GM19035 (cell line): ENCODE measurements around the gene GLT8D1.
"Not testable (repeated sequence)": the region's sequence is repeated elsewhere in the genome, so short reads cannot be mapped to it uniquely, and the experiment has no call there.

Experiments
- ATAC-seq: cut with Tn5 transposase; IDR thresholded peaks from one replicate; pipeline ENCODE4 v1.9.1; 2021; ENCODE audit not compliant: unreplicated experiment

GLT8D1 gene

GRCh38 chr3:52681596-52681995 lies 24.0 kb downstream of the GLT8D1 start:
- ATAC-seq: no peak

- ATAC-seq: no peak
These were observed 25.8 kb downstream of the GLT8D1 start for GRCh38 chr3:52679811-52680210.

DNA sequence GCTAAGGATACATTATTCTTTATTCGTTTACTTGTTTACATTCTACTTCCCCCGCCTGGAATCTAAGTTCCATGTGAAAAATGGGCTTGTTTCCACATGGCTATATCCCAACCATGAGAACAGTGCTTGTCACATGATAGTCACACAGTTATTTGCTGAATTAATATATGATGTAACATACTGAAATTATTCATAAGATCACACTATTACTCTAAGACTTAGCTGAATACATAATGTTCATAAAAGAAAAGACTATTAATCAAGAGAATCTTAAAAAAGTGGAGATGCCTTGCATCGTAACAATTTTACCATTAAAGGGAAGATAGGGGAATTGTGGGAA lies 26.4 kb downstream of the GLT8D1 start:
- ATAC-seq: no peak

DNA sequence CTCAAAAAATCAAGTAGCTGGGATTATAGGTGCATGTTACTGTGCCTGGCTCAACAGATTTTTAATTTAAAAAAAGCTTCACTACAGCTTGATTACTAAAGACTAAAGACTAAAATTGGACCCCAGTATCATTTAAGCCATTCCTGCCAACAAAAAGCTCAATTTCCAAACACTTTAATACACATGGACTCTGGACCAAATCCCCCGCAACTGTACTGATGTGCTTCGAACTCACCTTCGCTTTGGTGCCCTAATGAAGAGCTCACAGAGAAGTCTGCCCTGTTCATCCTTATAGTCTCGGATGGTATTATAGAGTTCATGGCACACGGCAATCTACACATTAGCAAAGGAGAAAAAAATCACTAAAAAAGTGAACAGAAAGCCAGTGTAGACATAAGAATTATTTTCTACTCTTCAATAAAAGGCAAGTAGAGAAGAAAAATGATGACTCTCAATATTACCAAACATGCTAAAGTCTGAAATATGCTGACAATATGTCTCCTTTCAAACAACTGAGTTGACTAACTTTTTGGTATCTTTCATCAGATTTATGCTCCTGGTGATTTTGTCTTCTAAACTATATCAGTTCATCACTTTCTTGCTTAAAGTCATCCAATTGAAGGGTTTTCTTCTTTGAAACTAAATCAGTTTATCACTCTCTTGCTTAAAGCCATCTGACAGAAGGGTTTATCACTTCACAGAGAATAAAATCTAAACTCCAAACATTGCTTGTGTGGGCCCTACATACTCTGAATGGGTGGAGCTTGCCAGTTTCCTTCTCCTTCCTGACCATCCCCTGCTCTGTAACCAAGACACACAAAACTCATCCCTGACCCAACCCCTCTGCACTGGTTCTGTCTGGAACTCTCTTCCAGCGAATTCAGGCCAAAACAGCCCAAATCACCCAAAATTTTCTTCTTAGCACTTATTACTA lies 27.1 kb downstream of the GLT8D1 start:
- no peak for ATAC-seq

DNA sequence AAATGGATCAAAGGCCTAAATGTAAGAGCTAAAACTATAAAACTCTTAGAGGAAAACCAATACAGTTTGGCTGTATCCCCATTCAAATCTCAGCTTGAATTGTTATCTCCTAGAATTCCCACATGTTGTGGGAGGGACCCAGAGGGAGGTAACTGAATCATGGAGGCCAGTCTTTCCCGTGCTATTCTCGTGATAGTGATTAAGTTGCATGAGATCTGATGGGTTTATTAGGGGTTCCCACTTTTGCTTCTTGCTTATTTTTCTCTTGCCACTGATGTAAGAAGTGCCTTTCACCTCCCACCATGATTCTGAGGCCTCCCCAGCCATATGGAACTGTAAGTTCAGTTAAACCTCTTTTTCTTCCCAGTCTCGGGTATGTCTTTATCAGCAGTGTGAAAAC lies 29.4 kb downstream of the GLT8D1 start:
- ATAC-seq: not testable (repeated sequence)

DNA sequence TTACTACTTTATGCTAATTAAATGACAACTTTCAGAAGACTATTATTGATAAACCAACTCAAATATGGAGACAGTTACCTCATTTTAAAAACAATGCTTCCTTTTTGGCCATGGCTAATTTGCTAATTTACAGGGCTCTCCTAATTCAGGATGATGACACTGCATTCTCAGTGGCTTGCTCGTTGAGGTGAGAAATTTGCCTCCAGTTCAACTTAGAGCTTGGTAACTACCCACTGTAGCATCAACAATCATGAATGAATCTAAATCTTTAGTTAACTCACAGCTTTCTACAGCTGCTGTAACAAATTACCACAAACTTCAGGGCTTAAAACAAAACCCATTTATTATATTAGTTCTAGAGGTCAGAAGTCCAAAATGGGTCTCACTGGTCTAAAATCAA lies 33.9 kb downstream of the GLT8D1 start:
- no peak for ATAC-seq

- ATAC-seq: peak; percentile 80
These were observed 34.7 kb downstream of the GLT8D1 start for GRCh38 chr3:52670621-52671521.

DNA sequence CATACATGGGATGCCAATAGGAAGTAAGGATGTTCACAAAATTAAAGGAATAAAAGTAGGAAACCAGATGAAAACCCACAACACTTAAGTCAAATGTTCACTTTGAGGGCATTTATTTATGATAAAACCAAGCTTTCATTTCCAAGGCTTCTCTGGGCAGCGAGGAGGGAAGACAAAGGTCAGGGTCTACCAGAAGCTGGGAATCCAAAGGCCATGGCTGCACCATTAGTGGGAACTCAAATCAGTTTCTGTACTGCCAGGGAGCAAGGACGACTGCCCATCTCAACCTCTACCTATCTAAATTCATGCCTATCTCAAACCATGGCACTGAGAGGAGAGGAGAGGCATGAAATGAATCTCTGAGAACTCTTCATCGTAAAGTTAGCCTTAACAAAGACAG lies 42.5 kb downstream of the GLT8D1 start:
- ATAC-seq: no peak

DNA sequence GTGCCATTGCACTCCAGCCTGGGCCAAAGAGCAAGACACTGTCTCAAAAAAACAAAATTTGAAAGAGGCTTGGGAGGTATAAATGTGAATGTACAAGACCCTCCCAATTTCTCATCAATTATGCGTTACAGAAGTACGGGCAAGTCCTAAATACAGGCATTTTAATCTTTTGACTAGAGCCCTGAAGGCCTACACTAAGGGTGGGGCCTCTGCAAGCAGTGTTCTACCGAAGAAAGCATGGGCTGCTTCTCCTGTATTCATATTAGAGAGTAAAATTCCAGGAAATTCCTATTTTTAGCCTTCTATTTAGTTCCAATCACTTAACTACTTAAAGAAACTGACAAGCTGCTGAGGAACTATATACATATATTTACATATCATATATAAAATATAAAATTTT lies 45.5 kb downstream of the GLT8D1 start:
- no peak for ATAC-seq

- ATAC-seq: no peak
These were observed 49.7 kb downstream of the GLT8D1 start for GRCh38 chr3:52655895-52656294.

DNA sequence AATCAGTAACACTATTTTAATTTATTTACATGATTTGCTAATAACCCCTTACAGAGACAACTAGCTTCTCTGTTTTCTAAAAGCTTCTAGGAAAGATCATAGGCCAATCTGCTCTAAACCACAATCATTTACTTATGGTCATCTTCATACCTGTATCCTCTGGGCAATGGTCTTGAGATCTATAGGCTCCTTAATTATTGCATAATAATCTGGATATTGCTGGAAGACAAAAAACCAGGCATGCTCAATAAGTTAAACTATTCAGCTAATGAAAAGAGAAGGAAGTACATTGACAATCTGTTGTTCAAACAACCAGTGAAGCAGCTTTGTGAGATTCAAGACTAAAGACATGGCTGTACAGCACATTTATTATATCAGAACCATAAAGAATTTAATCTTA lies 54.0 kb downstream of the GLT8D1 start:
- no peak for ATAC-seq

DNA sequence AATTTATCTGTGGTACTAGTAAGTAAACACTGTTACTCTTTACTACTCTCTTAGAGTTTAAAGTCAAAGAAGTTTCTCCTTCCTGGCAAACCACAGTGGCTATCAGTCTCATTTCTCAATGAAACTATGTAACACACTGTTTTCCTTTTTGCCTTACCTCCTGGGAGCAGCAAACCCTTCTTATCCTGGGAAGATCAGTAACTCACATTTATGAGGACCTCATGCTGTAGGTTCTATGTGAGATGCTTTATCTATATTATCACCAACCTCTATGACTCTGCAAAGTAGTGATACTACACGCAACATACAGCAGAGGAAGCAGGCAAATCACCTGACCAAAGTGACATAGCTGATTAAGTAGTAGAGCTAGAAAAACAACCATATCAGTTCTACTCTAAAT lies 55.2 kb downstream of the GLT8D1 start:
- ATAC-seq: no peak

DNA sequence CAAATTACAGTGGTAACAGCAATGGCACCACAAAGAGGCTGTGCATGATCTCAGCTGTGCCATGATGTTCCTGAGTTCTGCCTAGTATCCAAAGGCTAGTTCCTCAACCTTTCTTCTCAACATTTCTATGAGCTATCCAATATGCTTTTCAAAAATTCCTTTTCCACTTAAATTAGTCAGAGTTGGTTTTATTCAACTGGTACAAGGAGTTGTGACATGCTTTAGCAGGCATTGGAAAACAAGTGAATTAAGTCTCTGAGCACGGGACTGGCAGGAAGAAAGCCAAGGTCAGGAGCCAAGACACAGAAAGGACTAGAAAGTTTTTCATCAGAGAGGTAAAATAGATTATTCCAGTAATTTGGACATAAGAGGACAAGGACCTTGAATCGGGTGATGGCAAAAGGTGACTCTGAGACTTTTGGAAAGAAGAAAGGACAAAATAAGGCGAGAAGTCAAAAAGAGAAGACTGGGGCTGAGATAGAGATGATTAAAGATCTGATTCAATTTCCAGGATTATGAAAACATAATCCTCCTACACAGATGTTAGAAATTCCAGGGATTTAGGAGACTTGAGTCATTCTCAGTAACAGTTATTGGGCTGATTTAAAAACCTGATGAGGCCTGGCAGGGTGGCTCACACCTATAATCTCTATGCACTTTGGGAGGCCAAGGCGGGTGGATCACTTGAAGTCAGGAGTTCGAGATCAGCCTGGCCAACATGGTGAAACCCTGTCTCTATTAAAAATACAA lies 56.0 kb downstream of the GLT8D1 start:
- no peak for ATAC-seq

DNA sequence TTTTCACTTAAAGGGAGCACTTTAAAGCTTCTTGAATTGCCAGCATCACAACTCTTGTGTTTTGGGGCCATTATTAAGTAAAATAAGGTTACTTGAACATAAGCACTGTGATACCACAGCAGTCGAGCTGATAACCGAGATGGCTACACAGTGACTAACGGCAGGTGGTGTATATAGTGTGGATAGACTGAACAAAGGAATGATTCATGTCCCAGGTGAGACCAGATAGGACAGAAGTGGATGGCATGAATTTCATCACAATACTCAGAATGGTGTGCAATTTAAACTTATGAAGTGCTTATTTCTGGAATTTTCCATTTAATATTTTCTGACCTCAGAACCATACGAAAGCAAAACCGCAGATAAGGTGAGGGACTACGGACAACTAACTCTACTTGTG lies 60.0 kb downstream of the GLT8D1 start:
- ATAC-seq: no peak
